OCI-LY7 (cell line): ENCODE data around the gene CSF1R.

ENCODE experiments used
- CTCF ChIP-seq: fragments of 200-600 bp; sonication (generic); conservative IDR thresholded peaks from 2 replicates; pipeline ENCODE4 v1.5.1; 2014; ENCODE audit warnings: mild to moderate bottlenecking, antibody characterized with exemption, low read length, moderate library complexity, mixed read lengths
- EZH2phosphoT487 ChIP-seq: fragments of 200-600 bp; sonication (generic); IDR thresholded peaks from 2 replicates; pipeline ENCODE4 v1.6.1; 2018; ENCODE audit warnings: low read depth, borderline replicate concordance, mild to moderate bottlenecking, mixed run types, antibody characterized with exemption, low read length, moderate library complexity, mixed read lengths

- TF ChIP-seq CTCF, result no peak
- TF ChIP-seq EZH2phosphoT487, result no peak
These were observed 21.6 kb downstream of the CSF1R start for GRCh38 chr5:150064681-150065220.
